ENCODE data around the gene PRLR.

The PRLR gene

DNA sequence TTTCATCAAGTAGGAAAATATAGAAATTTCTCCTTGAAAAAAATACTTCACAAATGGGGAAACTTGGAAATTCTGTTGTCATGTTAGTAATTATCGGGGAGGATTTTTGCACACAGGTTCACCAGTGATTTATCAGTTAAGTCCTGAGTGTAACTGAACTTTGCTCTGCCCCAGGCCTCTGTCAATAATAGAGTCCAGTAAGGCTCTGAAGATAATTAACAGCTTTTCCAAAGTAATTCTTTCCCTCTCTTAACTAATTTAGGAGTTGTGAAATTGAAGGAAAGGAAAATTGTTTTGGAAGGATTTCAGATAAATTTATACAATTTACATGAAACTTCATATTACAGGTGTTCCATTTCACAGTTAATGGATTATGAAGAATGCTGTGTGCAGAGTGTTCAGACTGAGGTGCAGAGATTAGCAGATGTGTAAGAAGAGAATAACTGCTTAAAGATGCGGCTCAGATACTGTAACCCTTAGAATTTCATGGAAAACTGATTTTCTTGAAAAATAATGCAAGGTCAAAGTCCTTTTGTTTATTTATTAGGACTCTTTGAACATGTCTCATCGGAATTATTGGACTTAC lies 179.7 kb downstream of the PRLR start:
- DNase-seq (ENCODE audit: low read depth), result no peak
- H3K4me3 ChIP-seq (ENCODE audit: low read depth, low read length), result no peak overlapping the region
- in situ Hi-C loops (cut with HindIII; ENCODE audit: low sequenced_read_pairs), result no loop called here
- TF ChIP-seq, protein P1, sequence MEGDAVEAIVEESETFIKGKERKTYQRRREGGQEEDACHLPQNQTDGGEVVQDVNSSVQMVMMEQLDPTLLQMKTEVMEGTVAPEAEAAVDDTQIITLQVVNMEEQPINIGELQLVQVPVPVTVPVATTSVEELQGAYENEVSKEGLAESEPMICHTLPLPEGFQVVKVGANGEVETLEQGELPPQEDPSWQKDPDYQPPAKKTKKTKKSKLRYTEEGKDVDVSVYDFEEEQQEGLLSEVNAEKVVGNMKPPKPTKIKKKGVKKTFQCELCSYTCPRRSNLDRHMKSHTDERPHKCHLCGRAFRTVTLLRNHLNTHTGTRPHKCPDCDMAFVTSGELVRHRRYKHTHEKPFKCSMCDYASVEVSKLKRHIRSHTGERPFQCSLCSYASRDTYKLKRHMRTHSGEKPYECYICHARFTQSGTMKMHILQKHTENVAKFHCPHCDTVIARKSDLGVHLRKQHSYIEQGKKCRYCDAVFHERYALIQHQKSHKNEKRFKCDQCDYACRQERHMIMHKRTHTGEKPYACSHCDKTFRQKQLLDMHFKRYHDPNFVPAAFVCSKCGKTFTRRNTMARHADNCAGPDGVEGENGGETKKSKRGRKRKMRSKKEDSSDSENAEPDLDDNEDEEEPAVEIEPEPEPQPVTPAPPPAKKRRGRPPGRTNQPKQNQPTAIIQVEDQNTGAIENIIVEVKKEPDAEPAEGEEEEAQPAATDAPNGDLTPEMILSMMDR (IDR thresholded peaks at IDR 0.05; ENCODE audit: low read depth, low read length, missing control alignments), result no peak

DNA sequence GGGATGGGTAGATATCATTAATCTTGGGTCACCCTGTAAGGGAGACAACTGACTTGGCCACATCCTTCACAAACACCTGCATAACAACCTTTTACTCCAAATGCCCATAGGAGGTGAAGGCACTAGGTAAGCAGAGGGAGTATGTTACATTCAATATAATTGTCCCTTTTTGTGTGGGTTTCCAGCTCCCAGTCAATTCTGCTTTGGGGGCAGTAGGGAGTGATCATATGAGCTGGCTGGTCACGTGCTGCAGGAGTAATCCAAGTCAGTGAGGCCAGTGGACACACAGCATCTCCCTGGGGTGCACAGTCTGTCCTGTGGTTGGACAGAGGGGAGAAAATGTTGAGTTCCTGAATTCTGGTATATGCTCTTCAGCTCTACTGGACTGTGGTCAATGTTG lies 181.4 kb downstream of the PRLR start:
- DNase-seq (ENCODE audit: low read depth), result no peak
- H3K4me3 ChIP-seq (ENCODE audit: low read depth, low read length), result no peak overlapping the region
- in situ Hi-C loops (cut with HindIII; ENCODE audit: low sequenced_read_pairs), result no loop called here
- TF ChIP-seq, protein P1 (IDR thresholded peaks at IDR 0.05; ENCODE audit: low read depth, low read length, missing control alignments), result no peak

DNA sequence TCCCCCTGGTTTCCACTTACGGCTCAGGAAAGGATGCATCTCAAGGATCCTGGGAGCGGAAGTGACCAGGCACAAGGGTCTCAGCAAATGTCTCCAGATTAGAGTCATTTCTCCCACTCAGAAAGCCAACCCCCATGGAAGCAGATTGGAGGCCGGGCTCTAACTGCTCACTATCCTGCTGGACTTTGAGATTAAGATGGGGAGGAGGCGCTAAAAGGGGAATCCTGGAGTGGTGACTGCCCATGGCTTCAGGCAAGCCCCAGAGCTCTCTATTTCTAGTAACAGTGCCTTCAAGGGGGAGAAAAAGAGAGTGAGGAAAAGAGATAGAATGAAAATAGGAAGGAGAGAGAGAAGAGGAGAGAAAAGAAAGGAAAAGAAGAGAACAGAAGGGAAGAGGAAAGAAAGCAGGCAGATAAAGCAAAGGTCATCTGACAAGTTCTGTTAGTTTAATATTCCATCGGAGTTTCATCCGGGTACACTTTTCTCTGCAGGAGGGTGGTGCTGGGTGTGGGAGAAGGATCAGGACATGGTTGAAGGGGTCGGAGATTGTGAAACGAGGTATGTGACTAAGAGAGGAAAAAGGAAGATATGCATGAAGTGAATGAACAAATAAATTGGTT lies 182.4 kb downstream of the PRLR start, which contains the start of gene AGXT2:
Gene AGXT2, minus strand, starts transcription at position 165 of the 620 bp plus-strand sequence. Its CDS starts 57 bp downstream, at position 108.
- TF ChIP-seq, protein P1 (IDR thresholded peaks at IDR 0.05; ENCODE audit: low read depth, low read length, missing control alignments), result no peak
- in situ Hi-C loops (cut with HindIII; ENCODE audit: low sequenced_read_pairs), result no loop called here
- H3K4me3 ChIP-seq (ENCODE audit: low read depth, low read length), result no peak within 1 kb of the TSS
- DNase-seq (ENCODE audit: low read depth), result no peak

DNA sequence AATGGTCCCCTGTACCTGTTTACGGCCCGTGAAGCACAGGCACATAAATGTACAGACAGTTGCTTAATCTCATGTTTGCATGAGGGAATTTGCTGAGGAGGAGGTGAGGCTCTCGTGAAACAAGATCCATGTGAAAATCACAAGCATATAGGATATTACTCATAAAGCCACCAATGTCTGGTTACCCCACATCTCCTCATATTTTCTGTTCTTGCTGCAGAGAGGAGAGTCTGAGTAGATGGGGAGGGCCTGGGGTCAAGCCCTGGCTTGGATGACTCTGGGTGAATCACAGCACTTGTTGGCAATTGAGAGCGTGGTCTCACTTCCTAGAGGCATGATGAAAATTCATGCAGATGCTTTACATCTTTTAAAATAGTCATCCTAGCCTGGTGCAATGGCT lies 183.5 kb downstream of the PRLR start:
- peak; percentile 29 for DNase-seq (ENCODE audit: low read depth)
- TF ChIP-seq, protein P1 (IDR thresholded peaks at IDR 0.05; ENCODE audit: low read depth, low read length, missing control alignments), result no peak
- in situ Hi-C loops (cut with HindIII; ENCODE audit: low sequenced_read_pairs), result no loop called here
- H3K4me3 ChIP-seq (ENCODE audit: low read depth, low read length), result no peak overlapping the region

DNA sequence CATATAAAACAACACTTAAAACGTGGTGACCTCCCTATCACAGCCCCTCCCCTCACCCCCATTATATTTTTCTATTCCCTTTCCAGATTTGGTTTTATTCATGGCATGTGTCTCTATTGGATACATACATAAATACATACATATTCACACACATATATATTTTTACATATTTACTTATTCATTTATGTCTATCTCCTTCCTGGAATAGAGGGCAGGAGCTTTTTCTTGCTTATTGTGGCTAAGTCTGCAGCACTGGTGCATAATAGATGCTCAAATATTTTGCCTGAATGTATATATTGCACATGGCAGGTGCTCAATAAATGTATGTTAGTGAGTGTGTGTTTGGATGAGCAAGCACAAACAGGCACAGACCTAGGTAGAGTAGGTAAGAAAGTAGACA lies 185.0 kb downstream of the PRLR start:
- H3K4me3 ChIP-seq (ENCODE audit: low read depth, low read length), result no peak overlapping the region
- no peak for DNase-seq (ENCODE audit: low read depth)
- TF ChIP-seq, protein P1 (IDR thresholded peaks at IDR 0.05; ENCODE audit: low read depth, low read length, missing control alignments), result no peak
- in situ Hi-C loops (cut with HindIII; ENCODE audit: low sequenced_read_pairs), result no loop called here

DNA sequence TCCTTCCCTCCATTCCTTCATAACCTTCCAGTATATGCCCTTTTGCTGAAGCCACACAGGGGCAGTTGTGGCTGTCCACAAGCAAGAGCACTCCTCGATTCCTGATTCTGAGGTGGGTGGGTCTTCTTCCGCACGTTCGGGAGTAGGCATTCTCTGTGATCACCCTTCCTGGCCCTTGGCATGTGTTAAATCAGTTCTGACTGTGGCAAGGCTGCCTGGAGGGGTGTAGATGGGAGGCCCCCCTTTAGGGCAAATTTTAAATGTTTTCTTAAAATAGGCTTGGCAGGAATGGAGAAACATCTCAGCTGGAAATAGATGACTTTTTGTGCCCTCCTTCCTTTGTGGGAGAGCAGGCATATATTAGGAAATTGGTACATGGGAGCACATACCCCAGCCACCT lies 185.6 kb downstream of the PRLR start:
- no peak overlapping the region for H3K4me3 ChIP-seq (ENCODE audit: low read depth, low read length)
- no peak for DNase-seq (ENCODE audit: low read depth)
- in situ Hi-C loops (cut with HindIII; ENCODE audit: low sequenced_read_pairs), result no loop called here
- TF ChIP-seq, protein P1 (IDR thresholded peaks at IDR 0.05; ENCODE audit: low read depth, low read length, missing control alignments), result no peak

Measured in astrocyte of the cerebellum (primary cell).